ENCODE data around the gene ERRFI1.
"Not testable (repeated sequence)": the region's sequence is repeated elsewhere in the genome, so short reads cannot be mapped to it uniquely, and the experiment has no call there.

The ERRFI1 gene

DNA sequence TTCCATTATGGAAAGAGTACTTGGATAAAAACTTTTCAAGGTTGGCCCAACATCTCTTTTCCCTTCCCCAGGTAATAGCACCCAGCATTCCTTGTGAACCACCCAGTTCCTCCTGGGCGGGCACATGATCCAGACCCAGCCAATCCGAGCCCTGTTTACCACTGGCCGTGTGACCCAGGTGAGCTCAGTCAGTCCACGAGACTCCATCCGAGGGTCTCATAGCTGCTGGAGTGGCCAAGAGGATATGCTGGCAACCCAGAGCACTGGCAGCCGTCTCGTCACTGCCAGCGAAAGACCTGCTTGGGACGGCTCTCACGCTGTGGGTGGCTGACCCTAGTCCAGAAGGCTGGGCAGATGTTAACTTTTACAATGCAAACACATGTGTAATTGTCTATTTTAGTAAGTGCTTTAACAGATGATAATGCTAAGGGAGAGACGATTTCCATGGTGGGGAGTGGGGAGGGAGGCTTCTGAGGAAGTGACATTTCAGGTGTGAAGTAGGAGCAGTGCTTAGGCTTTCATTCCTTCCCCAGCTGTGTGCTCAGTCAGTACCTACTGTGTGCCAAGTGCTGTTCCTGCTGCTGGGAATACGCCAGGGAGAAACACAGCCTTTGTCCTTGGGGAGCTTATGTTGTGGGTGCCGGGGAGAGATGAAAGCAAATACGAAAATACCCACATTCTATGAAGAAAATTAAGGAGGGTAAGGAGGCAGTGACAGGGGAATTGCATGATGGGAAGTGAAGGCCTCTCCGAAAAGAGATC lies 40.1 kb downstream of the ERRFI1 start:
- DNase-seq (ENCODE audit: low read depth in 1 of 2, low spot score in 1 of 2): no peak
- no peak for TF ChIP-seq JUND (IDR thresholded peaks at IDR 0.05; ENCODE audit: low read depth)
- in situ Hi-C loops (cut with HindIII; ENCODE audit: low pct_unique_long_range_greater_than_20kb, low sequenced_read_pairs): no loop called here

DNA sequence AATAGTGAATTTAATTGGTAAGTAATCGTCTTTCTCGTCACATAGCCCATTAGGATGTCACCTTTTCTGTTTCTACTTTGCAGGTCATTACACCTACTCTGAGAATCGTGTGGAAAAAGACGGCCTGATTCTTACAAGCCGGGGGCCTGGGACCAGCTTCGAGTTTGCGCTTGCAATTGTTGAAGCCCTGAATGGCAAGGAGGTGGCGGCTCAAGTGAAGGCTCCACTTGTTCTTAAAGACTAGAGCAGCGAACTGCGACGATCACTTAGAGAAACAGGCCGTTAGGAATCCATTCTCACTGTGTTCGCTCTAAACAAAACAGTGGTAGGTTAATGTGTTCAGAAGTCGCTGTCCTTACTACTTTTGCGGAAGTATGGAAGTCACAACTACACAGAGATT lies 41.3 kb downstream of the ERRFI1 start:
- no peak for DNase-seq (ENCODE audit: low read depth in 1 of 2, low spot score in 1 of 2)
- in situ Hi-C loops (cut with HindIII; ENCODE audit: low pct_unique_long_range_greater_than_20kb, low sequenced_read_pairs): no loop called here
- TF ChIP-seq JUND (IDR thresholded peaks at IDR 0.05; ENCODE audit: low read depth): no peak

DNA sequence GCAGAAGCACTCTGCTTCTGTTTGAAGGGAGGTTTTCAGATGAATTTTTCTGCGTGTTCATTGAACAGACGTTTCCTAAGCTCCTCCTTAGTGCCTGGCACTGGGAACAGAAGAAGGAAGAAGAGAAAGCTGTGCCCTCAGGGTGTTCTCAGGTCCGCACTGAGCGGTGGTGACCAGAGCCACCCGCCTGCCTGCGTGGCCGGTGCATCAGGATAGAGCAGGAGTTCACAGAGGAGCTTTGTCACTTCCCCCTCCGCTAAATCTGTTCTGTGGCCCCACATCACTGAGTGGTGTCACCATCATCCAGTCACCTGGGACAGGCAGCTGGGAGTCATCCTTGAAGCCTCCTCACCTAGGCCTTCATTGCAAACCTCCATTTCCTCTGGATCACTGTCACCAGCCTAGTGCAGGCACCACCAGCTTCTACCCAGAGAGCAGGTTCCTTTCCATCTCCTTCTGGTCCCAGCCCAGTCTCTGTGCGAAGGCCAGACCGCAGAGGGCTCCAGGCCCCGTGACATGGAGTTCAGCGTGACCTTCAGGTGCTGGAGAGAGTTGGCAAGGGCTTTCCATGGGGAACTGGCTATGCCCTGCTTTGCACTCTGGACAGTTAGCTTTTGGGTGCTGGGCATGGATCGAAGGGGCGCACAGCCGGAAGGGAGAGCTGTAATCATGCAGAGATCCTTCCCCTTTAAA lies 42.9 kb downstream of the ERRFI1 start:
- no peak for TF ChIP-seq JUND (IDR thresholded peaks at IDR 0.05; ENCODE audit: low read depth)
- DNase-seq (ENCODE audit: low read depth in 1 of 2, low spot score in 1 of 2): no peak
- in situ Hi-C loops (cut with HindIII; ENCODE audit: low pct_unique_long_range_greater_than_20kb, low sequenced_read_pairs): no loop called here

DNA sequence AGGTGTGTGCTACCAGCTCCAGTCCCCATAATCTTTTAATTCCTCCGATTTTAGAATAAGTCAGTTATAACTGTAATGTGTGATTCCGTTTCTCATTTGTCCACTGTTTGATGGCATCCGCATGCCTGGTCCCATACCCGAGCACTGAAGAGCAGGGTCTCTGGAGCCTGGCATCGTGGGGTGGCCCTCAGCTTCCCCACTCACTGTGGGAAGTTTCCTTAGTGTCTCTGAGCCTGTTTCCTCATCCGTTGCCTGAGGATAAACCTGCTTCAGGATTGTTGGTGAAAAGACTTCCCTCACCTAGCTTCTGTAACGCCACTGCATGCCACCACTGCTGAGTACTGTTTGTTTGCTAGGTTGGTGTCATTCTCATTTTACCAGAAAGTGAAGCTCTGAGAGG lies 45.1 kb downstream of the ERRFI1 start:
- in situ Hi-C loops (cut with HindIII; ENCODE audit: low pct_unique_long_range_greater_than_20kb, low sequenced_read_pairs): no loop called here
- TF ChIP-seq JUND (IDR thresholded peaks at IDR 0.05; ENCODE audit: low read depth): no peak
- DNase-seq (ENCODE audit: low read depth in 1 of 2, low spot score in 1 of 2): no peak

DNA sequence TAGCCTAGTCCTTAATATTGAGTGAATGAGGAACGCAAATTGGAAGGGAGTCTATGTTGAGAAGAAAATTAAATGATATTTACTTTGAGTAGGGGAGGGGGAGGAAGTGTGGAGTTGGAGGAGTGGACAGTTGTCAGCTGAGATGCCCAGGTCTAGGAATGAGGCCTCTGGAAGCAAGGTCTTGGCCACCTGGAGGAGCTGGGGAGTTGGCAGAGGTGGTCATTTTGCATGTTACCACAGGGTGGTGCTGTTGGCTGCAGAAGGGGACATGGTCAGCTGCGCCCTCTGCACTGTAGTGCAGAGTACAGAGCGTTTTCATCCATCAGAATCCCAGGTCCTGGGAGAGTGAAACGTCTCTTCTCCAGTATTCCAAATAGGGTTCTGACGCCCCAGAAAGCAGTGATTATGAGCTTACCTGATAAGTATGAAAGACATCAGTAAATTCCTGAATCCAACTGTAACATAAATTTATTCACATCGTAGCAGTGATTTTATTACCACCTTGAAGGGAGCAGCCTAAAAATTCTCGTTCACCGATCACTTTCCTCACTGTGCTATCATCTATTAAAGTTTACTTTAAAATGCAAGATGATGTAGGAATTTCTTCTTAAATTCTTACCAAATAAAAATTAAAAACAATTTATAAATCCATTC lies 50.8 kb downstream of the ERRFI1 start:
- TF ChIP-seq JUND (IDR thresholded peaks at IDR 0.05; ENCODE audit: low read depth): no peak
- in situ Hi-C loops (cut with HindIII; ENCODE audit: low pct_unique_long_range_greater_than_20kb, low sequenced_read_pairs): no loop called here
- peak; percentile 57 to 88 for DNase-seq (ENCODE audit: low read depth in 1 of 2, low spot score in 1 of 2)

DNA sequence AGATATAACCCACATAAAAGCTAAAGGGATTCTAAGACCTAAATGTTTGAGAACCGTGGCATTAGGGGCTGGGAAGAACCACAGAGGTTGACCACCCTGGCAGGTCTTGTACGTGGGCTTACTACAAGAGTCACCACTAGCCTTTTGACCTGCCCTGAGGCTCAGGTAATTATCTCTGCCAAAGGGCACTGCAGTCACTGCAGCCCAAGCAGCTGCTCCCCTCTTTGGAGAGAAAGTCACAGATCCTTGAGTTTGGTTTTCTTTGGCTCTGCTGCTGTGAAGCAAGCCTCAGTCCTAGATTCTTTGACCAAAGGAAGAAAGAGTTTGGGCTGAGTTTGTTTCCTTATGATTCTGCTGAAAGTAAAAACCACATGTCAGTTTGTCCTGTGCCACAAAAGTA lies 53.0 kb downstream of the ERRFI1 start:
- TF ChIP-seq JUND (IDR thresholded peaks at IDR 0.05; ENCODE audit: low read depth): no peak
- DNase-seq (ENCODE audit: low read depth in 1 of 2, low spot score in 1 of 2): no peak
- in situ Hi-C loops (cut with HindIII; ENCODE audit: low pct_unique_long_range_greater_than_20kb, low sequenced_read_pairs): no loop called here

DNA sequence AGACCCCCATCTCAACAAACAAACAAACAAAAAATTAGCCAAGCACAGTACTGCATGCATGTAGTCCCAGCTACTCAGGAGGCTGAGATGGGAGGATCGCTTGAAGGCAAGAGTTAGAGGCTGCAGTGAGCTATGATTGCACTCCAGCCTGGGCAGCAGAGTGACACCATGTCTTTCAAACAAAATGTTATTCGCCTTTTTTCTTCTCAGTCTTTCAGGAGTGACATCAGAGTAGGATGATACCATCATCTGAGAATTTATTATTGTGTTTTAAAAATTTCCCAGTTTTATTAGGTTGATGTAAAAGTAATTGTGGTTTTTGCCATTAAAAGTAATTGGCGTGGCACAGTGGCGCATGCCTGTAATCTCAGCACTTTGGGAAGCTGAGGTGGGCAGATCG lies 53.8 kb downstream of the ERRFI1 start:
- no peak for DNase-seq (ENCODE audit: low read depth in 1 of 2, low spot score in 1 of 2)
- in situ Hi-C loops (cut with HindIII; ENCODE audit: low pct_unique_long_range_greater_than_20kb, low sequenced_read_pairs): no loop called here
- TF ChIP-seq JUND (IDR thresholded peaks at IDR 0.05; ENCODE audit: low read depth): no peak

DNA sequence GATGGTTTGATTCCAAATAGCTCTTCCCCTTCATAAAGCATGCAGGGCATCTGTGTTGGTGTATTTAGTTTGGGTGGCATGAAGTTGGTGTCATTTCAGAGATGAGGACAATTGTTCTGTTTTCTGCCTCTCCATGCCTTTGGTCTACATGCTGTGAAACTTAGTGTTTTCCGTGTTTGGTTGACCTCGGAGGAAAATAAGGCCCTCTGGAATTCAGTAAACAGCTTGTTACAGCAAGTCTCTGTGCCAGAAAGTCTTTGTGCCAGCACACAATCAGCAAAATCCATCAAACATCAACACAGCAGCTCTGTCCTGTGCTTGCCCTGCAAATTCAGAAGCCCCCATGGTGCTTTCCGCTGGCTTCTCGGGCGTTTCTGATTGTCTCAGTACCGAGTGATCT lies 55.1 kb downstream of the ERRFI1 start:
- peak in 1 of 2 experiments; percentile 50 for DNase-seq (ENCODE audit: low read depth in 1 of 2, low spot score in 1 of 2)
- in situ Hi-C loops (cut with HindIII; ENCODE audit: low pct_unique_long_range_greater_than_20kb, low sequenced_read_pairs): no loop called here
- no peak for TF ChIP-seq JUND (IDR thresholded peaks at IDR 0.05; ENCODE audit: low read depth)

DNA sequence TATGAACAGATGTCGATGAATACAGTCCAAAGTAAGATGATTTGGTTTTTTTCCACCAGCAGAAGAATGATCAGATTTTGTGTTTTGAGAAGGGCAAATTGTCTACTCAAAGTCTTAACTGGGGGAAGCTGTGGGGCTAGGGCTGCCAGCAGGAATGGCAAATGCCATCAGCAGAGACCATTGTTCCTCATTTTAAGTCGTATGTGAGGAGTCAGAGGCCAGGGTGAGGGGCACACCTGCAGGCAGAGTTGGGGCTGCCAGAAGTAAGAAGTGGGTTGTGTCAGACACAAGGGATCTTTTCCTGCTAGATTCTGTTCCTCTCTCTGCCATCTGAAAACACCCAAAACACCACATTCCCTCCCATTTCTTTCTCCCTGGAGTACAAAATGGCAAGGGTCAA lies 55.9 kb downstream of the ERRFI1 start:
- TF ChIP-seq JUND (IDR thresholded peaks at IDR 0.05; ENCODE audit: low read depth): no peak
- in situ Hi-C loops (cut with HindIII; ENCODE audit: low pct_unique_long_range_greater_than_20kb, low sequenced_read_pairs): no loop called here

DNA sequence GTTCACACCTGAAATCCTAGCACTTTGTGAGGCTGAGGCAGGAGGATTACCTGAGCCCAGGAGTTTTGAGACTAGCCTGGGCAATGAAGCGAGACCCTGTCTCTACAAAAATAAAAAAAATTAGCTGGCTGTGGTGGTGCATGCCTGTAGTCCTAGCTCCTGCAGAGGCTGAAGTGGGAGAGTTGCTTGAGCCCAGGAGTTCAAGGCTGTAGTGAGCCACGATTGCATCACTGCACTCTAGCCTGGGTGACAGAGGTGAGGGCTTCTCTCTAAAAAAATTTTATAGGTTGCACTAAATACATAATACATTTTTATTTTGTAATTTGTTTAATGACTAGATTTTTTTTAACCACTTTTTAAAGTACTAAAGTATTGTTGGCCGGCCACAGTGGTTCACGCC lies 58.5 kb downstream of the ERRFI1 start:
- DNase-seq (ENCODE audit: low read depth in 1 of 2, low spot score in 1 of 2): no peak
- in situ Hi-C loops (cut with HindIII; ENCODE audit: low pct_unique_long_range_greater_than_20kb, low sequenced_read_pairs): no loop called here
- TF ChIP-seq JUND (IDR thresholded peaks at IDR 0.05; ENCODE audit: low read depth): no peak

More for the DNA sequence above, 55.9 kb downstream of the ERRFI1 start:
- no peak for DNase-seq (ENCODE audit: low read depth in 1 of 2, low spot score in 1 of 2)

DNA sequence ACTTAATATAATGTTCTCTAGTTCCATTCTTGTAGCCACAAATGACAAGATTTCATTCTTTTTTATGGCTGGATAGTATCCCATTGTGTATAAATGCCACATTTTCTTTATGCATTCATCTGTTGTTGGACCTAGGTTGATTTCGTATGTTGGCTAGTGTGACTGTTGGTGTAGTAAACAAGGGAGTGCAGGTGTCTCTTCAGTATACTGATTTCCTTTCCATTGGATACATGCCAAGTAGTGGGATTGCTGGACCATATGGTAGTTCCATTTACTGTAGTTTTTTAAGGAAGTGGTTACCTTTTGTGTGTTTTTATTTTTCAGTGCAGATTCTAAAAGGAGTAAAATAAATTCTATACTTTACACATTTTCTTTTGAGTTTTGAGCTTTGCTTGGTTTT lies 58.9 kb downstream of the ERRFI1 start:
- in situ Hi-C loops (cut with HindIII; ENCODE audit: low pct_unique_long_range_greater_than_20kb, low sequenced_read_pairs): no loop called here
- no peak for DNase-seq (ENCODE audit: low read depth in 1 of 2, low spot score in 1 of 2)
- TF ChIP-seq JUND (IDR thresholded peaks at IDR 0.05; ENCODE audit: low read depth): no peak

DNA sequence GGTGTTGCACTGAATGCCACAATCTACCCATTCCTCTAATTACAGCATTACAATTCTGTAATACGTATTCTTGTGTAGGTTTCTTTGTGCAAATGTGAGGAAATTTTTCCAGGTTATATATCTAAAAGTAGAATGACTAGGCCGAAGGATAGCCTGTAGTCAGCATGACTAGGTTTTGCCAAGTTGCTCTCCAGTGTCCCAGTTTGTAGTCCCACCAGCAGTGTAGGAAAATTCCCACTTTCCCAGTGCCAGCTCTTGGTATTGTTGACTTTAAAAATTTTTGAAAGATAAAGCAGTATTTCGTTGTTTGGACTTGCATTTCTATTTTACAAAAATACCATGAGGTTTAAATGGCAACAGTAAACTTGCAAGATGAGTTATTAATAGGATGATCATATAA lies 61.6 kb downstream of the ERRFI1 start:
- no peak for TF ChIP-seq JUND (IDR thresholded peaks at IDR 0.05; ENCODE audit: low read depth)
- in situ Hi-C loops (cut with HindIII; ENCODE audit: low pct_unique_long_range_greater_than_20kb, low sequenced_read_pairs): no loop called here
- DNase-seq (ENCODE audit: low read depth in 1 of 2, low spot score in 1 of 2): no peak

DNA sequence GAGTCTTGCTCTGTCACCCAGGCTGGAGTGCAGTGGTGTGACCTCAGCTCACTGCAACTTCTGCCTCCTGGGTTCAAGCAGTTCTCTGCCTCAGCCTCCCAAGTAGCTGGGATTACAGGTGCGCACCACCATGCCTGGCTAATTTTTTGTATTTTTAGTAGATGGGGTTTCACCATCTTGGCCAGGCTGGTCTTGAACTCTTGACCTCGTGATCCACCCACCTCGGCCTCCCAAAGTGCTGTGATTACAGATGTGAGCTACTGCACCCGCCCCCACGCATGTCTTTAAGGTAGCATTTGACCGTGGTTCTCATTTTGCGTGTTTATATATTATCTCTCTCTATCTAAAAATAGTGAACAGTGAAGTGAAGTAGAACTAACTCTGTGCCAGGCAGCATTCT lies 62.3 kb downstream of the ERRFI1 start:
- DNase-seq (ENCODE audit: low read depth in 1 of 2, low spot score in 1 of 2); in situ Hi-C loops (cut with HindIII; ENCODE audit: low pct_unique_long_range_greater_than_20kb, low sequenced_read_pairs): not testable (repeated sequence)

DNA sequence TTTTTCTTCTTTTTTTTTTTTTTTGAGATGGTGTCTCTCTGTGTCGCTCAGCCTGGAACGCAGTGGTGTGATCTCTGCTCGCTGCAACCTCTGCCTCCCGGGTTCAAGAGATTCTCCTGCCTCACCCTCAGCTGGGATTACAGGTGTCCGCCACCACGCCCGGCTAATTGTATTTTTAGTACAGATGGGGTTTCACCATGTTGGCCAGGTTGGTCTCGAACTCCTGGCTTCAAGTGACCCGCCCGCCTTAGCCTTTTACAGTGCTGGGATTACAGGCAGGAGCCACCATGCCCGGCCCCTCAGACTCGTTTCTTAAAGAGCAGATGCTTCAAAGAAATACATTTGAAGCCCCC lies 62.8 kb downstream of the ERRFI1 start:
- in situ Hi-C loops (cut with HindIII; ENCODE audit: low pct_unique_long_range_greater_than_20kb, low sequenced_read_pairs); DNase-seq (ENCODE audit: low read depth in 1 of 2, low spot score in 1 of 2): not testable (repeated sequence)
